Measurements from ENCODE around the gene APBB2. TPM values are rescaled to one million over a fixed set of nuclear protein-coding genes. Genes with fewer than 3 reads are reported as not detected.
"Not testable (repeated sequence)": the region's sequence is repeated elsewhere in the genome, so short reads cannot be mapped to it uniquely, and the experiment has no call there.

APBB2 gene
- total and polyA plus RNA-seq, 4 donors: 4.8 to 31.5 (median 11.2) TPM

- no peaks in the 10 kb centered on the region for H3K4me1 ChIP-seq (ENCODE audit: control insufficient read depth in 4 of 4, insufficient read depth in 4 of 4, low read length in 3 of 4)
- H3K27ac ChIP-seq (ENCODE audit: low read depth in 1 of 2, low read length in 2 of 2): no peak overlapping the region
- no peaks in the 10 kb centered on the region for H3K27me3 ChIP-seq (ENCODE audit: control insufficient read depth in 4 of 4, insufficient read depth in 4 of 4, low read length in 3 of 4)
- no peak for DNase-seq (ENCODE audit: low spot score)
- H3K9ac ChIP-seq (ENCODE audit: low read depth in 1 of 2, low read length in 2 of 2): no peak overlapping the region
- no peaks in the 10 kb centered on the region for H3K36me3 ChIP-seq (ENCODE audit: control insufficient read depth in 4 of 4, insufficient read depth in 3 of 4, low read depth in 1 of 4, low read length in 3 of 4)
- TF ChIP-seq FOXA1 (IDR thresholded peaks at IDR 0.05) (no peak), YY1 (IDR thresholded peaks at IDR 0.05) (no peak), CTCF (IDR thresholded peaks at IDR 0.05; ENCODE audit: low read depth, low read length, missing input control) (no peak), FOXA2 (IDR thresholded peaks at IDR 0.05) (no peak), HNF4G (IDR thresholded peaks at IDR 0.05) (no peak), TAF1 (conservative IDR thresholded peaks at IDR 0.05) (no peak), SP1 (IDR thresholded peaks at IDR 0.05) (no peak), NR2F2 (IDR thresholded peaks at IDR 0.05) (no peak), MAX (IDR thresholded peaks at IDR 0.05) (no peak), JUND (IDR thresholded peaks at IDR 0.05) (no peak), HNF4A (conservative IDR thresholded peaks at IDR 0.05) (no peak), REST (IDR thresholded peaks at IDR 0.05) (no peak), RXRA (IDR thresholded peaks at IDR 0.05) (no peak)
- 89% methylated on average over 1 of the region's 1 CpG for WGBS
- no peak overlapping the region for H3K4me3 ChIP-seq (ENCODE audit: low read depth in 1 of 3, low read length in 3 of 3)
- H3K9me3 ChIP-seq (ENCODE audit: control insufficient read depth in 4 of 4, low read length in 3 of 4): no peaks in the 10 kb centered on the region
Measured at GRCh38 chr4:41050116-41050515, 164.2 kb downstream of the APBB2 start.

- not testable (repeated sequence) for DNase-seq (ENCODE audit: low spot score); H3K9me3 ChIP-seq (ENCODE audit: control insufficient read depth in 4 of 4, low read length in 3 of 4); H3K27ac ChIP-seq (ENCODE audit: low read depth in 1 of 2, low read length in 2 of 2); H3K36me3 ChIP-seq (ENCODE audit: control insufficient read depth in 4 of 4, insufficient read depth in 3 of 4, low read depth in 1 of 4, low read length in 3 of 4); H3K4me1 ChIP-seq (ENCODE audit: control insufficient read depth in 4 of 4, insufficient read depth in 4 of 4, low read length in 3 of 4); H3K27me3 ChIP-seq (ENCODE audit: control insufficient read depth in 4 of 4, insufficient read depth in 4 of 4, low read length in 3 of 4); H3K4me3 ChIP-seq (ENCODE audit: low read depth in 1 of 3, low read length in 3 of 3); H3K9ac ChIP-seq (ENCODE audit: low read depth in 1 of 2, low read length in 2 of 2)
- WGBS: 94% methylated on average over 40 of the region's 40 CpGs
Measured at GRCh38 chr4:41049176-41049575, 165.2 kb downstream of the APBB2 start.

GRCh38 chr4:41044791-41045190 is 169.6 kb downstream of the APBB2 start:
- no peaks in the 10 kb centered on the region for H3K4me1 ChIP-seq (ENCODE audit: control insufficient read depth in 4 of 4, insufficient read depth in 4 of 4, low read length in 3 of 4)
- no peaks in the 10 kb centered on the region for H3K36me3 ChIP-seq (ENCODE audit: control insufficient read depth in 4 of 4, insufficient read depth in 3 of 4, low read depth in 1 of 4, low read length in 3 of 4)
- H3K9ac ChIP-seq (ENCODE audit: low read depth in 1 of 2, low read length in 2 of 2): no peak overlapping the region
- no peak overlapping the region for H3K27ac ChIP-seq (ENCODE audit: low read depth in 1 of 2, low read length in 2 of 2)
- DNase-seq (ENCODE audit: low spot score): no peak
- H3K9me3 ChIP-seq (ENCODE audit: control insufficient read depth in 4 of 4, low read length in 3 of 4): no peaks in the 10 kb centered on the region
- TF ChIP-seq HNF4A (conservative IDR thresholded peaks at IDR 0.05) (no peak), MAX (IDR thresholded peaks at IDR 0.05) (no peak)
- no peaks in the 10 kb centered on the region for H3K27me3 ChIP-seq (ENCODE audit: control insufficient read depth in 4 of 4, insufficient read depth in 4 of 4, low read length in 3 of 4)
- no peak overlapping the region for H3K4me3 ChIP-seq (ENCODE audit: low read depth in 1 of 3, low read length in 3 of 3)

Measured in liver (tissue), 9 donors.